ENCODE results near the gene PRKCE. TPM values are rescaled to one million over a fixed set of nuclear protein-coding genes. Genes with fewer than 3 reads are reported as not detected.

Gene PRKCE
- total and polyA plus RNA-seq, 2 donors (not counting 3 experiments of a cell fraction or from before 2014, with no cell fraction given) = 27.9 to 33.9 TPM

- Histone ChIP-seq H3K9me3 (replicated peaks; ENCODE audit: control insufficient read depth, insufficient read depth, low read length) (no peaks in the 10 kb centered on the region), H3K9me1 (replicated peaks; ENCODE audit: control insufficient read depth, extremely low read depth, insufficient read depth, low read length) (no peaks in the 10 kb centered on the region), H3K4me2 (ENCODE audit: insufficient read depth, low read length) (no peak overlapping the region), H3K4me1 (ENCODE audit: control insufficient read depth, extremely low read depth, insufficient read depth, low read length) (peaks cover 39% of the 10 kb centered on the region), H2AFZ (ENCODE audit: low read depth, low read length) (no peak overlapping the region), H4K20me1 (replicated peaks; ENCODE audit: control insufficient read depth, extremely low read depth, insufficient read depth, low read length) (no peaks in the 10 kb centered on the region), H3K4me3 (replicated peaks in 1 of 3; ENCODE audit: insufficient read depth in 1 of 3, low read depth in 1 of 3, low read length in 3 of 3) (no peak overlapping the region), H3K27me3 (ENCODE audit: control insufficient read depth in 2 of 2, insufficient read depth in 2 of 2, low read length in 2 of 2) (no peaks in the 10 kb centered on the region), H3K27ac (ENCODE audit: insufficient read depth, low read depth, low read length) (no peak overlapping the region), H3K79me2 (ENCODE audit: control insufficient read depth, insufficient read depth, low read length) (no peaks in the 10 kb centered on the region), H3K9ac (replicated peaks; ENCODE audit: extremely low read depth, insufficient read depth, low read length) (no peak overlapping the region), H3K36me3 (ENCODE audit: control insufficient read depth in 2 of 2, extremely low read depth in 1 of 2, insufficient read depth in 2 of 2, low read length in 2 of 2) (no peaks in the 10 kb centered on the region)
- FAIRE-seq (no peak), DNase-seq (ENCODE audit: low read depth, low spot score) (no peak)
- TF ChIP-seq MYC (IDR thresholded peaks at IDR 0.05; ENCODE audit: low read depth, low read length) = no peak
- no peak for TF ChIP-seq CTCF (IDR thresholded peaks at IDR 0.05; ENCODE audit: extremely low read depth in 1 of 2, insufficient read depth in 1 of 2, low read depth in 1 of 2, low read length in 2 of 2)
- TF ChIP-seq POLR2A (IDR thresholded peaks at IDR 0.05; ENCODE audit: low read depth, low read length) = no peak
- BruUV-seq (replicated peaks) = no TSS peak
- POLR2A ChIA-PET = no interaction called here
- CTCF ChIA-PET = interaction anchor here (1.0 kb wide), 3 partner anchors 17 to 360 kb away, joined by 3 to 4 read pairs (median 3); no protein-coding TSS in a partner anchor
- intact Hi-C loops (cut with micrococcal nuclease) (no loop called here), dilution Hi-C loops (cut with MboI; ENCODE audit: extremely low pct_ligation_motif_present, low sequenced_read_pairs) (no loop called here)
Observed at GRCh38 chr2:45945302-45945717, 293.8 kb downstream of the PRKCE start.

GRCh38 chr2:45946023-45946422, 294.5 kb downstream of the PRKCE start:
- no peak overlapping the region for H3K4me3 ChIP-seq (replicated peaks in 1 of 3; ENCODE audit: insufficient read depth in 1 of 3, low read depth in 1 of 3, low read length in 3 of 3)
- H2AFZ ChIP-seq (ENCODE audit: low read depth, low read length) = no peak overlapping the region
- H4K20me1 ChIP-seq (replicated peaks; ENCODE audit: control insufficient read depth, extremely low read depth, insufficient read depth, low read length) = no peaks in the 10 kb centered on the region
- no peak for DNase-seq (ENCODE audit: low read depth, low spot score)
- peak; percentile 60 for FAIRE-seq
- no peak overlapping the region for H3K27ac ChIP-seq (ENCODE audit: insufficient read depth, low read depth, low read length)
- POLR2A ChIA-PET = no interaction called here
- no peaks in the 10 kb centered on the region for H3K9me1 ChIP-seq (replicated peaks; ENCODE audit: control insufficient read depth, extremely low read depth, insufficient read depth, low read length)
- no peaks in the 10 kb centered on the region for H3K79me2 ChIP-seq (ENCODE audit: control insufficient read depth, insufficient read depth, low read length)
- intact Hi-C loops (cut with micrococcal nuclease) = no loop called here
- CTCF ChIA-PET = interaction anchor here (1.0 kb wide), 3 partner anchors 16 to 361 kb away, joined by 3 to 4 read pairs (median 3); no protein-coding TSS in a partner anchor
- peak overlapping the region; percentile 26 for H3K4me2 ChIP-seq (ENCODE audit: insufficient read depth, low read length)
- dilution Hi-C loops (cut with MboI; ENCODE audit: extremely low pct_ligation_motif_present, low sequenced_read_pairs) = no loop called here
- H3K27me3 ChIP-seq (ENCODE audit: control insufficient read depth in 2 of 2, insufficient read depth in 2 of 2, low read length in 2 of 2) = no peaks in the 10 kb centered on the region
- no peaks in the 10 kb centered on the region for H3K9me3 ChIP-seq (replicated peaks; ENCODE audit: control insufficient read depth, insufficient read depth, low read length)
- BruUV-seq (replicated peaks) = no TSS peak
- H3K4me1 ChIP-seq (ENCODE audit: control insufficient read depth, extremely low read depth, insufficient read depth, low read length) = peaks cover 39% of the 10 kb centered on the region
- no peak overlapping the region for H3K9ac ChIP-seq (replicated peaks; ENCODE audit: extremely low read depth, insufficient read depth, low read length)
- no peaks in the 10 kb centered on the region for H3K36me3 ChIP-seq (ENCODE audit: control insufficient read depth in 2 of 2, extremely low read depth in 1 of 2, insufficient read depth in 2 of 2, low read length in 2 of 2)
- TF ChIP-seq MYC (IDR thresholded peaks at IDR 0.05; ENCODE audit: low read depth, low read length) (no peak), MAX (IDR thresholded peaks at IDR 0.05; ENCODE audit: insufficient read depth, insufficient read length) (no peak), CTCF (IDR thresholded peaks at IDR 0.05; ENCODE audit: extremely low read depth in 1 of 2, insufficient read depth in 1 of 2, low read depth in 1 of 2, low read length in 2 of 2) (no peak), JUN (IDR thresholded peaks at IDR 0.05; ENCODE audit: borderline replicate concordance, insufficient read depth, insufficient read length, low read depth) (no peak), POLR2A (IDR thresholded peaks at IDR 0.05; ENCODE audit: low read depth, low read length) (no peak), POLR2AphosphoS5 (IDR thresholded peaks at IDR 0.05; ENCODE audit: insufficient read depth, low read depth, low read length) (peak; percentile 54), EZH2 (IDR thresholded peaks at IDR 0.05; ENCODE audit: borderline replicate concordance, low read depth, low read length, severe bottlenecking) (no peak), FOS (IDR thresholded peaks at IDR 0.05; ENCODE audit: borderline replicate concordance, insufficient read depth, low read length) (peak; percentile 87), GATA2 (IDR thresholded peaks at IDR 0.05; ENCODE audit: insufficient read depth, insufficient read length, low read depth, low read length) (peak; percentile 83)
